ENCODE results near the gene MAGEB16.

The MAGEB16 gene

GRCh38 chrX:35847736-35848135 is 49.6 kb downstream of the MAGEB16 start:
- H3K9me3 ChIP-seq (ENCODE audit: control insufficient read depth, low read depth, low read length), result peaks cover 21% of the 10 kb centered on the region
- H3K36me3 ChIP-seq (ENCODE audit: control insufficient read depth, low read depth, low read length), result no peaks in the 10 kb centered on the region
- no peak overlapping the region for H3K9ac ChIP-seq (ENCODE audit: low read length)
- H3K4me1 ChIP-seq (ENCODE audit: control insufficient read depth, low read depth, low read length), result no peaks in the 10 kb centered on the region
- H3K27me3 ChIP-seq (ENCODE audit: control insufficient read depth, insufficient read depth, low read length), result no peaks in the 10 kb centered on the region
- no peak overlapping the region for H3K27ac ChIP-seq (ENCODE audit: low read length)
- no peak overlapping the region for H3K4me3 ChIP-seq (ENCODE audit: low read length)

Measured in iPS-18a (cell line).